Peyer's patch (tissue), 4 donors: Measurements from ENCODE around the gene OR4D1.

Source experiments
- CTCF ChIP-seq, 6 experiments: fragments of 450-650 bp in 4 of 6; fragments of 200-600 bp in 2 of 6; sonication (generic) in 1 of 6; IDR thresholded peaks; one replicate each; pipeline ENCODE4 v1.5.1; 2017 to 2019; ENCODE audit warnings: antibody characterized with exemption in 6 of 6, mild to moderate bottlenecking in 3 of 6, moderate library complexity in 1 of 6
- POLR2A ChIP-seq, 2 donors: fragments of 450-650 bp; IDR thresholded peaks; one replicate each; pipeline ENCODE4 v1.5.1; 2017; ENCODE audit warnings: antibody characterized with exemption in 2 of 2, mild to moderate bottlenecking in 2 of 2, moderate library complexity in 2 of 2

- TF ChIP-seq CTCF (IDR thresholded peaks at IDR 0.05) (no peak), POLR2A (IDR thresholded peaks at IDR 0.05) (no peak)
Observed at GRCh38 chr17:58202859-58203258, 54.7 kb downstream of the OR4D1 start.
